NB4 (cell line): ENCODE data around the gene MIER2.

Source experiments
- DNase-seq: peaks from one replicate; pipeline ENCODE4 v3.0.0; 2010; ENCODE audit warnings: low read depth
- H3K4me3 ChIP-seq: one replicate; pipeline ENCODE4 v1.5.1; 2011; ENCODE audit warnings: mild to moderate bottlenecking, low read depth, low read length, moderate library complexity
- MYC ChIP-seq: IDR thresholded peaks from 2 replicates; pipeline ENCODE4 v1.6.1; 2011; ENCODE audit warnings: low read depth, low read length
- POLR2A ChIP-seq: IDR thresholded peaks from 2 replicates; pipeline ENCODE4 v1.6.1; 2011; ENCODE audit warnings: mild to moderate bottlenecking; ENCODE audit not compliant: insufficient read length; ENCODE audit errors: extremely low read depth
- TF ChIP-seq, protein P1 (sequence below): IDR thresholded peaks from 2 replicates; pipeline ENCODE4 v1.6.1; 2011; ENCODE audit warnings: low read depth, low read length
- TF ChIP-seq, protein P2 (sequence below): IDR thresholded peaks from one replicate; pipeline ENCODE4 v1.5.1; 2012; ENCODE audit warnings: low read depth, low read length

The MIER2 gene

DNA sequence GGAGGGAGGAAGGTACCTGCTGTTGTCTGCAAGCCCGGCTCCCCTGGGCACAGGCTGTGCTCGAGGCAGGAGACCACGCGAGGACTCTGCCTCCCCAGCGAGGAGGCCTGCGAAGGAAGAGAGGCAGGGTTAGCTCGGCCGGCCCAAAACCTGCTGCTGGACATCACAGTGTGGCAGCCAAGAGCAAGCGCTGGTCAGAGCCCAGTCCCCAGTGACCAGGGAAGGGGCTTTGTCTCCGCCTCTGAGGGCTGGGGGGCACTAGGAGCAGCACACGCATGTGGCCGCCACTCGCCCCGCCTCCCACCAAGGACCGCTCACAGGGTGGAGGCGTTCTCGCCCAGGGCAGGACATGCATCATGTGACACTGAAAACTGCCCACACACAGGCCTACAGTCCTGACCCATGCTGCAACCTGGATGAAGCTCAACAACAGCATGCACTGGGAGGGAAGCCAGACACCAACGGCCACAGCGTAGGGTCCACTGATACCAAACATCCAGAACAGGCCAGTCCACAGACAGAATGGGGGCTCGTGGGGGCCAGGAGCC is 8.5 kb downstream of the MIER2 start:
- H3K4me3 ChIP-seq, result no peak overlapping the region
- DNase-seq, result no peak
- TF ChIP-seq, protein P1, sequence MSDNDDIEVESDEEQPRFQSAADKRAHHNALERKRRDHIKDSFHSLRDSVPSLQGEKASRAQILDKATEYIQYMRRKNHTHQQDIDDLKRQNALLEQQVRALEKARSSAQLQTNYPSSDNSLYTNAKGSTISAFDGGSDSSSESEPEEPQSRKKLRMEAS, result no peak
- TF ChIP-seq, protein P2, sequence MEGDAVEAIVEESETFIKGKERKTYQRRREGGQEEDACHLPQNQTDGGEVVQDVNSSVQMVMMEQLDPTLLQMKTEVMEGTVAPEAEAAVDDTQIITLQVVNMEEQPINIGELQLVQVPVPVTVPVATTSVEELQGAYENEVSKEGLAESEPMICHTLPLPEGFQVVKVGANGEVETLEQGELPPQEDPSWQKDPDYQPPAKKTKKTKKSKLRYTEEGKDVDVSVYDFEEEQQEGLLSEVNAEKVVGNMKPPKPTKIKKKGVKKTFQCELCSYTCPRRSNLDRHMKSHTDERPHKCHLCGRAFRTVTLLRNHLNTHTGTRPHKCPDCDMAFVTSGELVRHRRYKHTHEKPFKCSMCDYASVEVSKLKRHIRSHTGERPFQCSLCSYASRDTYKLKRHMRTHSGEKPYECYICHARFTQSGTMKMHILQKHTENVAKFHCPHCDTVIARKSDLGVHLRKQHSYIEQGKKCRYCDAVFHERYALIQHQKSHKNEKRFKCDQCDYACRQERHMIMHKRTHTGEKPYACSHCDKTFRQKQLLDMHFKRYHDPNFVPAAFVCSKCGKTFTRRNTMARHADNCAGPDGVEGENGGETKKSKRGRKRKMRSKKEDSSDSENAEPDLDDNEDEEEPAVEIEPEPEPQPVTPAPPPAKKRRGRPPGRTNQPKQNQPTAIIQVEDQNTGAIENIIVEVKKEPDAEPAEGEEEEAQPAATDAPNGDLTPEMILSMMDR, result no peak
- no peak for TF ChIP-seq MYC
- no peak for TF ChIP-seq POLR2A

DNA sequence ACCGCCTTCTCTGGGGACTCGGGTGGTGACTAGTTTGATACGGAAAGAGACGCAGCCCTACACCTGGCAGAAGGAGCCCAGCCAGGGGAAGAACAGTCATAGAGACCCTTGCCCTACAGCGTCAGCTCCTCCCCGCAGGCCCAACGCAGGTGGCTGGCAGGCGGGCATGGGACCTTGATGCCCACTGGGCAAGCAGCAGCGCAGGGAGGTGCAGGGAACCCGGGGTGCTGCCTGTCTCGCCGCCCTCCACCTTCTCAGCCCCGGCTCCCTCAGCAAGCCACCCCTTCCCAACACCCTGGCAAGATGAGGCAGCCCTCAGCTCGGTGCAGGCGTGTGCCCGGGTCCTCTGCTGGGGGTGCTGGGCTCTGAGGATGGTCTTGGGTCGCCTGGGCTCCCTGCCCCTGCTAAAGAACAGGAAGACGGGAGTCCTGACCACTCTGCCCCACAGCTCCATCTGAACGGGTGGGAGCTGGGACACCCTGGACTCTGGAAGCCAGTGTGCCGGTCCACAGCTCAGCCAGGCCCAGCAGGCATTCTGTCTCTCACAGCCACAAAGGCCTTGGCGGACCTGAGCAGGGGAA is 9.0 kb downstream of the MIER2 start:
- H3K4me3 ChIP-seq, result no peak overlapping the region
- TF ChIP-seq, protein P2, result no peak
- TF ChIP-seq, protein P1, result no peak
- TF ChIP-seq MYC (no peak), POLR2A (no peak)
- DNase-seq, result no peak

DNA sequence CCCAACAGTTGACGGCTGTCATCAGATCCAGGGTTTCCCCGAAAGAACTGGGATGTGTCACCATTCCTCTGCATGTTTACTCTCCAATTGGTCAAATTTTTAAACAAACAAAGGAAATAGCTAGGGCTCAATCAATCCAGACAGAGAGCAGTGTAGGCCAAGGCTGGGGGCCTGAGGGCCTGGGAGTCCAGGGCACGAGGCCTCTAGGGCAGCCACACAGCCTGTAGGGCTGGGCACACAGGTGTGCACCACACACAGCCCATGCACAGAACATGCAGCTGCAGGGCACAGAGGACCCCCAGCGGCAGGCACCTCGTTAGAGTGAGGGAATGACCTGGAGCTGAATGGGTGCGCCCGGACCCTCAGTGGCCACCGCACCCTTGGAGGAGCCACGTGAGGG is 9.5 kb downstream of the MIER2 start:
- TF ChIP-seq POLR2A (no peak), MYC (no peak)
- TF ChIP-seq, protein P2, result no peak
- TF ChIP-seq, protein P1, result no peak
- H3K4me3 ChIP-seq, result no peak overlapping the region
- no peak for DNase-seq

DNA sequence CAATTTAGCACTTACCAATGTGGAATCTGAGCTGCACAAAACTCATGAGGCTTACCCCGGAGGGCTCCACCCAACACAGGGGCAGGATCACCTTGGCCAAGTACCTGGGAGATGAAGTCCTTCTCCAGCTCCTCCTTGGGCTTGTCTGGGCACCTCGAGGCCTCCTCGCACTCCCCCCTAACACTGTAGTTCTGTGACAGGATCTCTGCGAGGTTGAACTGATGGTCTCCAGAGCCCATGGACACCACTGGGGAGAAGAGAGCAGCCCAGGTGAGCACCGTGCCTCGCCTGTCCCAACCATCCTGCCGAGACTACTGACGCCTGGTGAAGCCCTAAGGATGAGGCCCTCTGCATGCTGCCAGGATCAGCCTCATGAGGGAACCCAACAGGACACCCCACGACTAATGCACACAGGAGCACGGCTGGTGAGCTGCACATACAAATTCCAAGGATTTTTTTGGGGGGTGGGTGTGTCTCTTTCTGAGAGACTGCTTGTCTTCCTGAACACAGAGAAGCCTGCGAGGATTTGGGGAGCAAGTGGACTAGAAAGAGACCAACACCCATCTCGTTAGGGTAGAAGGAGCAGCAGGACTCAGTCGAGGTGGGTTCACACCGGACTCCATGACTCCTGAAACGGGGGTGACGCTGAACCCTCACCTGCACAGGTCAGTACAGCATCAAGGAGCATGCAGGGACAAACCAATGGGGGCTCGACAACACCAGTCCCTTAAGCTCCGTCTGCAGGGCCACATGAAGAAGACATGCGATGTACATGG is 10.1 kb downstream of the MIER2 start:
- no peak overlapping the region for H3K4me3 ChIP-seq
- DNase-seq, result no peak
- TF ChIP-seq, protein P1, result no peak
- no peak for TF ChIP-seq POLR2A
- no peak for TF ChIP-seq MYC
- TF ChIP-seq, protein P2, result no peak

DNA sequence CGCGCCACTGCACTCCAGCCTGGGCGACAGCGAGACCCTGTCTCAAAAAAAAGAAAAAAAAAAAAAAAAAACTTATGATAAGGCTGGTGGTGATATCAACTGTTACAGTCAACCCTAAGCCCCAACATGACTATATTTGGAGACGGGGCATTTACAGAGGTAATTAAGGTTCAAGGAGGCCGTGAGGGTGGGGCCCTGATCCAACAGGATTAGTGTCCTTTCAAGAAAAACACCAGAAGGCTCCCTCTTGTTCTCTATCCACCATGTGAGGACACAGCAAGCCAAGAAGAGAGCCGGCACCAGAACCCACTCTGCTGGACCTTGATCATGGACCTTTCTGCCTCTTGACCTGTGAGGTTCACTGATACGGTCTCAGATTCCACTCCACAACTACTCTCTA is 14.1 kb downstream of the MIER2 start:
- no peak overlapping the region for H3K4me3 ChIP-seq
- TF ChIP-seq, protein P1, result no peak
- TF ChIP-seq, protein P2, result no peak
- TF ChIP-seq POLR2A (no peak), MYC (no peak)
- DNase-seq, result no peak
